Ishikawa (cell line): ENCODE data around the gene DKK1.

Experiments
- CEBPB ChIP-seq: IDR thresholded peaks from 2 replicates; pipeline ENCODE4 v1.6.1; 2012
- CREB1 ChIP-seq: IDR thresholded peaks from 2 replicates; pipeline ENCODE4 v1.6.1; 2012; ENCODE audit warnings: low read depth
- EGR1 ChIP-seq: IDR thresholded peaks from 2 replicates; pipeline ENCODE4 v1.6.1; 2012
- EP300 ChIP-seq: IDR thresholded peaks from 2 replicates; pipeline ENCODE4 v1.6.1; 2012; ENCODE audit warnings: borderline replicate concordance
- FOXM1 ChIP-seq: IDR thresholded peaks from 2 replicates; pipeline ENCODE4 v1.6.1; 2012; ENCODE audit warnings: low read depth, borderline replicate concordance
- NFIC ChIP-seq: IDR thresholded peaks from 2 replicates; pipeline ENCODE4 v1.6.1; 2012
- RAD21 ChIP-seq: IDR thresholded peaks from 2 replicates; pipeline ENCODE4 v1.6.1; 2012; ENCODE audit warnings: low read depth
- TAF1 ChIP-seq: IDR thresholded peaks from 2 replicates; pipeline ENCODE4 v1.6.1; 2012; ENCODE audit warnings: low read depth, mild to moderate bottlenecking
- TCF12 ChIP-seq: IDR thresholded peaks from 2 replicates; pipeline ENCODE4 v1.6.1; 2012; ENCODE audit warnings: low read depth
- TEAD4 ChIP-seq: IDR thresholded peaks from 2 replicates; pipeline ENCODE4 v1.6.1; 2012
- YY1 ChIP-seq: IDR thresholded peaks from 2 replicates; pipeline ENCODE4 v1.6.1; 2012; ENCODE audit warnings: low read depth
- ZBTB7A ChIP-seq: IDR thresholded peaks from 2 replicates; pipeline ENCODE4 v1.6.1; 2012; ENCODE audit warnings: low read depth
- TF ChIP-seq, protein P1 (sequence below): IDR thresholded peaks from 2 replicates; pipeline ENCODE4 v1.6.1; 2012
- TF ChIP-seq, protein P2 (sequence below): IDR thresholded peaks from 2 replicates; pipeline ENCODE4 v1.6.1; 2012
- TF ChIP-seq, protein P3 (sequence below): IDR thresholded peaks from 2 replicates; pipeline ENCODE4 v1.6.1; 2012; ENCODE audit warnings: low read depth, mild to moderate bottlenecking

The DKK1 gene

DNA sequence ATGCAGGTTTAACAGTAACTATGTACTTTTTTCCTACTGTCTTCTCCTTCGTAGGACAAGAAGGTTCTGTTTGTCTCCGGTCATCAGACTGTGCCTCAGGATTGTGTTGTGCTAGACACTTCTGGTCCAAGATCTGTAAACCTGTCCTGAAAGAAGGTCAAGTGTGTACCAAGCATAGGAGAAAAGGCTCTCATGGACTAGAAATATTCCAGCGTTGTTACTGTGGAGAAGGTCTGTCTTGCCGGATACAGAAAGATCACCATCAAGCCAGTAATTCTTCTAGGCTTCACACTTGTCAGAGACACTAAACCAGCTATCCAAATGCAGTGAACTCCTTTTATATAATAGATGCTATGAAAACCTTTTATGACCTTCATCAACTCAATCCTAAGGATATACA, 2.4 kb downstream of the DKK1 start:
- TF ChIP-seq ZBTB7A (no peak), EGR1 (no peak), TAF1 (no peak), CEBPB (no peak), TEAD4 (no peak), FOXM1 (no peak), RAD21 (no peak), TCF12 (no peak), EP300 (no peak), CREB1 (no peak), NFIC (no peak)
- TF ChIP-seq, protein P1, sequence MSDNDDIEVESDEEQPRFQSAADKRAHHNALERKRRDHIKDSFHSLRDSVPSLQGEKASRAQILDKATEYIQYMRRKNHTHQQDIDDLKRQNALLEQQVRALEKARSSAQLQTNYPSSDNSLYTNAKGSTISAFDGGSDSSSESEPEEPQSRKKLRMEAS: no peak
- TF ChIP-seq, protein P2, sequence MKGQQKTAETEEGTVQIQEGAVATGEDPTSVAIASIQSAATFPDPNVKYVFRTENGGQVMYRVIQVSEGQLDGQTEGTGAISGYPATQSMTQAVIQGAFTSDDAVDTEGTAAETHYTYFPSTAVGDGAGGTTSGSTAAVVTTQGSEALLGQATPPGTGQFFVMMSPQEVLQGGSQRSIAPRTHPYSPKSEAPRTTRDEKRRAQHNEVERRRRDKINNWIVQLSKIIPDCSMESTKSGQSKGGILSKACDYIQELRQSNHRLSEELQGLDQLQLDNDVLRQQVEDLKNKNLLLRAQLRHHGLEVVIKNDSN: no peak
- TF ChIP-seq, protein P3, sequence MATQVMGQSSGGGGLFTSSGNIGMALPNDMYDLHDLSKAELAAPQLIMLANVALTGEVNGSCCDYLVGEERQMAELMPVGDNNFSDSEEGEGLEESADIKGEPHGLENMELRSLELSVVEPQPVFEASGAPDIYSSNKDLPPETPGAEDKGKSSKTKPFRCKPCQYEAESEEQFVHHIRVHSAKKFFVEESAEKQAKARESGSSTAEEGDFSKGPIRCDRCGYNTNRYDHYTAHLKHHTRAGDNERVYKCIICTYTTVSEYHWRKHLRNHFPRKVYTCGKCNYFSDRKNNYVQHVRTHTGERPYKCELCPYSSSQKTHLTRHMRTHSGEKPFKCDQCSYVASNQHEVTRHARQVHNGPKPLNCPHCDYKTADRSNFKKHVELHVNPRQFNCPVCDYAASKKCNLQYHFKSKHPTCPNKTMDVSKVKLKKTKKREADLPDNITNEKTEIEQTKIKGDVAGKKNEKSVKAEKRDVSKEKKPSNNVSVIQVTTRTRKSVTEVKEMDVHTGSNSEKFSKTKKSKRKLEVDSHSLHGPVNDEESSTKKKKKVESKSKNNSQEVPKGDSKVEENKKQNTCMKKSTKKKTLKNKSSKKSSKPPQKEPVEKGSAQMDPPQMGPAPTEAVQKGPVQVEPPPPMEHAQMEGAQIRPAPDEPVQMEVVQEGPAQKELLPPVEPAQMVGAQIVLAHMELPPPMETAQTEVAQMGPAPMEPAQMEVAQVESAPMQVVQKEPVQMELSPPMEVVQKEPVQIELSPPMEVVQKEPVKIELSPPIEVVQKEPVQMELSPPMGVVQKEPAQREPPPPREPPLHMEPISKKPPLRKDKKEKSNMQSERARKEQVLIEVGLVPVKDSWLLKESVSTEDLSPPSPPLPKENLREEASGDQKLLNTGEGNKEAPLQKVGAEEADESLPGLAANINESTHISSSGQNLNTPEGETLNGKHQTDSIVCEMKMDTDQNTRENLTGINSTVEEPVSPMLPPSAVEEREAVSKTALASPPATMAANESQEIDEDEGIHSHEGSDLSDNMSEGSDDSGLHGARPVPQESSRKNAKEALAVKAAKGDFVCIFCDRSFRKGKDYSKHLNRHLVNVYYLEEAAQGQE: no peak

GRCh38 chr10:52318136-52318701, 4.1 kb downstream of the DKK1 start:
- TF ChIP-seq NFIC: no peak
- no peak for TF ChIP-seq EP300
- TF ChIP-seq TAF1: no peak
- TF ChIP-seq FOXM1: no peak
- TF ChIP-seq ZBTB7A: no peak
- TF ChIP-seq CREB1: no peak
- TF ChIP-seq, protein P3: no peak
- no peak for TF ChIP-seq YY1
- no peak for TF ChIP-seq CEBPB
- TF ChIP-seq, protein P2: no peak

GRCh38 chr10:52318822-52319464, 4.9 kb downstream of the DKK1 start:
- TF ChIP-seq FOXM1: 0 out of 2 replicates have a peak, but pooled peaks have one; percentile 43
- TF ChIP-seq TCF12: 0 out of 2 replicates have a peak, but pooled peaks have one; percentile 39
- TF ChIP-seq, protein P3: no peak
- peak; percentile 79 for TF ChIP-seq TEAD4
- TF ChIP-seq EGR1: no peak

GRCh38 chr10:52319926-52320325, 5.8 kb downstream of the DKK1 start:
- TF ChIP-seq TEAD4: no peak
- TF ChIP-seq, protein P1: no peak
- TF ChIP-seq NFIC: no peak
- no peak for TF ChIP-seq CREB1
- TF ChIP-seq RAD21: no peak
- TF ChIP-seq CEBPB: no peak
- TF ChIP-seq TCF12: no peak

GRCh38 chr10:52322323-52322722, 8.2 kb downstream of the DKK1 start:
- no peak for TF ChIP-seq CEBPB
- TF ChIP-seq, protein P3: no peak
- no peak for TF ChIP-seq YY1
- TF ChIP-seq ZBTB7A: no peak
- TF ChIP-seq CREB1: no peak
- TF ChIP-seq, protein P1: no peak
- no peak for TF ChIP-seq NFIC
